HFF-Myc (cell line): Measurements from ENCODE around the gene MBNL2.
A peak's percentile ranks its signal among the peaks of the same experiment; 100 is the strongest.

Source experiments
- DNase-seq: peaks from one replicate; pipeline ENCODE4 v3.0.0-alpha.2; 2011; ENCODE audit warnings: low read depth; ENCODE audit errors: extremely low read depth
- H3K4me3 ChIP-seq: replicated peaks from 2 replicates; pipeline ENCODE4 v1.5.1; 2011; ENCODE audit warnings: low read depth, mild to moderate bottlenecking, control low read depth, low read length
- CTCF ChIP-seq: IDR thresholded peaks from 2 replicates; pipeline ENCODE4 v1.5.1; 2012; ENCODE audit warnings: mild to moderate bottlenecking, low read depth, low read length, control low read depth; ENCODE audit errors: missing control alignments

The MBNL2 gene

GRCh38 chr13:97243915-97244781 lies 22.0 kb downstream of the MBNL2 start:
- no peak overlapping the region for H3K4me3 ChIP-seq
- no peak for DNase-seq
- TF ChIP-seq CTCF, result no peak

GRCh38 chr13:97245011-97245410 lies 22.9 kb downstream of the MBNL2 start:
- no peak overlapping the region for H3K4me3 ChIP-seq
- TF ChIP-seq CTCF, result no peak

GRCh38 chr13:97246596-97247158 lies 24.5 kb downstream of the MBNL2 start:
- H3K4me3 ChIP-seq, result 0 out of 2 replicates have a peak overlapping the region, but pooled peaks have one; percentile 10
- no peak for DNase-seq
- TF ChIP-seq CTCF, result no peak

More at GRCh38 chr13:97245011-97245410, 22.9 kb downstream of the MBNL2 start:
- no peak for DNase-seq

GRCh38 chr13:97248243-97248642 lies 26.1 kb downstream of the MBNL2 start:
- TF ChIP-seq CTCF, result no peak
- DNase-seq, result no peak
- H3K4me3 ChIP-seq, result no peak overlapping the region

GRCh38 chr13:97249093-97249795 lies 27.1 kb downstream of the MBNL2 start:
- H3K4me3 ChIP-seq, result no peak overlapping the region
- no peak for DNase-seq
- TF ChIP-seq CTCF, result no peak

GRCh38 chr13:97249796-97250495 lies 27.8 kb downstream of the MBNL2 start:
- no peak overlapping the region for H3K4me3 ChIP-seq
- no peak for TF ChIP-seq CTCF
- DNase-seq, result no peak
